Measurements from ENCODE around the gene MYCL.

MYCL gene

DNA sequence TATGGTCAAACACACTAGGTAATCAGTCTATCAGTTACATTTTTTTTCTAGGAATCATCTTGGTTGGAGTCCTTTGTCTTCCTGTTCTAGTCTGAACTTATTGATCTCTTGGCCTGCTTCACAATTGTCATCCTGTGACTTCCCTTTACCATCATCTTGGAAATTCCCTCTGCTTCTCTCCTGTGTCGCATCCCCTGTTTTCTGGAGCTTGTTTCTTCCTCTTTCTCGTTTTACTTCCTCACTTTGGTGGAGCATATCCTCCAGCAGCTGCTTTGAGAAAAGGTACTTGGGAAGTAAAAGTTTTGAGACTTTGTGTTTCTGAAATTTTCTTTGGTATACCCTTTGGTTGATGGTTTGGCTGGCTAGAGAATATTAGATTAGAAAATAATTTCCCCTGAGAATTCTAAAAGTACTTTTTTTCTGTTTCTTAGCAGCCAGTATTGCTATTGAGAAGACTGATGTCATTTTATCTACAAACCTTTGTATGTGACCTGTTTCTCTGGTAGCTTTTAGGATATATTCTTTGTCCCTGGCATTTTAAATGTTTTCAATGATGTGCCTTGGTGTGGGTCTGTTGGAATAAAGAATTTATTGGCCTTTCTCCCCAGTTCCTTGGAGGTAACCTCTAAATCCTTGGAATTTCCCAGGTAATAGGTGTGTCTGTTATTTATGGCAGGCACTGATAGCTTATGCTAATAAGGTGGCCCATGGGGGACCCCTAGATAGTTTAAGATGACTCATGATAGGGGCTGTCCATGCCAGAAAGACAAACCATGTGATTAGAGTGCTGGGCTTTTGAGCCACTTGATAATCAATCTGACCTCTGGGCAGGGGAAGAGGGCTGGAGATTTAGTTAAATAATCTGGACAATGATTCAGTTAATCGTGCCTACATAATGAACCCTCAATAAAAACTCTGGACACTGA lies 6.1 kb upstream of the MYCL start:
- H3K27me3 ChIP-seq (ENCODE audit: insufficient read depth, low read depth) = peaks cover 14% of the 10 kb centered on the region; the same call in 1 of the 2 replicates
- H3K4me2 ChIP-seq = no peak overlapping the region
- H2AFZ ChIP-seq (ENCODE audit: low read depth) = no peak overlapping the region
- no peaks in the 10 kb centered on the region for H3K79me2 ChIP-seq (ENCODE audit: insufficient read depth, low read depth)
- H4K20me1 ChIP-seq (ENCODE audit: insufficient read depth) = no peaks in the 10 kb centered on the region
- no peak overlapping the region for H3K4me3 ChIP-seq (IDR thresholded peaks at IDR 0.05; ENCODE audit: insufficient read depth, low read depth, low read length)
- no peak overlapping the region for H3K27ac ChIP-seq
- no peaks in the 10 kb centered on the region for H3K36me3 ChIP-seq (ENCODE audit: insufficient read depth)
- H3K9ac ChIP-seq = no peak overlapping the region
- no peaks in the 10 kb centered on the region for H3K4me1 ChIP-seq (ENCODE audit: low read depth, poor library complexity, severe bottlenecking)
- TF ChIP-seq, protein P1, sequence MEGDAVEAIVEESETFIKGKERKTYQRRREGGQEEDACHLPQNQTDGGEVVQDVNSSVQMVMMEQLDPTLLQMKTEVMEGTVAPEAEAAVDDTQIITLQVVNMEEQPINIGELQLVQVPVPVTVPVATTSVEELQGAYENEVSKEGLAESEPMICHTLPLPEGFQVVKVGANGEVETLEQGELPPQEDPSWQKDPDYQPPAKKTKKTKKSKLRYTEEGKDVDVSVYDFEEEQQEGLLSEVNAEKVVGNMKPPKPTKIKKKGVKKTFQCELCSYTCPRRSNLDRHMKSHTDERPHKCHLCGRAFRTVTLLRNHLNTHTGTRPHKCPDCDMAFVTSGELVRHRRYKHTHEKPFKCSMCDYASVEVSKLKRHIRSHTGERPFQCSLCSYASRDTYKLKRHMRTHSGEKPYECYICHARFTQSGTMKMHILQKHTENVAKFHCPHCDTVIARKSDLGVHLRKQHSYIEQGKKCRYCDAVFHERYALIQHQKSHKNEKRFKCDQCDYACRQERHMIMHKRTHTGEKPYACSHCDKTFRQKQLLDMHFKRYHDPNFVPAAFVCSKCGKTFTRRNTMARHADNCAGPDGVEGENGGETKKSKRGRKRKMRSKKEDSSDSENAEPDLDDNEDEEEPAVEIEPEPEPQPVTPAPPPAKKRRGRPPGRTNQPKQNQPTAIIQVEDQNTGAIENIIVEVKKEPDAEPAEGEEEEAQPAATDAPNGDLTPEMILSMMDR (conservative IDR thresholded peaks at IDR 0.05; ENCODE audit: low read depth, low read length) = no peak

DNA sequence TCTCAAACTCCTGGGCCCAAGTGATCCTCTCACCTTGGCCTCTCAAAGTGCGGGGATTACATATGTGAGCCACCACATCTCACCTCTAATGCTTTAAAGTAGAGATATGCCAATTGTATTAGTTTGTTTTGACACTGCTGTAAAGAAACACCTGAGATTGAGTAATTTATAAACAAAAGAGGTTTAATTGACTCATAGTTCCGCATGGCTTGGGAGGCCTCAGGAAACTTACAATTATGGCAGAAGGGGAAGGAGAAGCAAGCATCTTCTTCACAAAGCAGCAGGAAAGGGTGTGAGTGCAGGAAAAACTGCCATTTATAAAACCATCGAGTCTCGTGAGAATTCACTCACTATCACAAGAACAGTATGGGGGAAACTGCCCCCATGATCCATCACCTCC lies 3.5 kb upstream of the MYCL start:
- Histone ChIP-seq H3K4me1 (ENCODE audit: low read depth, poor library complexity, severe bottlenecking) (no peaks in the 10 kb centered on the region), H3K4me2 (no peak overlapping the region), H3K79me2 (ENCODE audit: insufficient read depth, low read depth) (no peaks in the 10 kb centered on the region), H3K27ac (no peak overlapping the region), H3K36me3 (ENCODE audit: insufficient read depth) (no peaks in the 10 kb centered on the region), H3K9ac (no peak overlapping the region), H3K27me3 (ENCODE audit: insufficient read depth, low read depth) (peaks cover 22% of the 10 kb centered on the region; the same call in 1 of the 2 replicates), H2AFZ (ENCODE audit: low read depth) (no peak overlapping the region), H4K20me1 (ENCODE audit: insufficient read depth) (no peaks in the 10 kb centered on the region), H3K4me3 (IDR thresholded peaks at IDR 0.05; ENCODE audit: insufficient read depth, low read depth, low read length) (no peak overlapping the region)
- TF ChIP-seq, protein P1 (conservative IDR thresholded peaks at IDR 0.05; ENCODE audit: low read depth, low read length) = no peak

DNA sequence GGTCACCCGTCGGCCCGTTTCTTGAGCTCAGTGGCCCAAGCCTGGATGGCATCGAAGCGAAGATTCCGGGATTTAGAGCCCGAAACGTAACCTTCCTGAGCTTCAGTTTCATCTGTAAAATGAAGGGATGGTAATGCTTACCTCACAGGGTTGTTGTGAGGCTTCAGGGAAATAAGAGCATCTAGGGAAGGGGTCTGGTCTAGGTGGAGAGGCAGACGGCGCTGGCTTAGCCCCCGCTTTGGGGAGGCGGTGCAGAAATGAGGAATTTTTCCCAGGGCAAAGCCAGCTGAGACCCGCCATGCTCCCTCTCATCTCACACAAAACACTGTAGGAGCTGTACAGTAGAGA lies 717 bp upstream of the MYCL start:
- H3K4me2 ChIP-seq = peak overlapping the region; percentile 62
- peaks cover 22% of the 10 kb centered on the region; the same call in 1 of the 2 replicates for H3K27me3 ChIP-seq (ENCODE audit: insufficient read depth, low read depth)
- H3K9ac ChIP-seq = no peak overlapping the region
- no peaks in the 10 kb centered on the region for H3K36me3 ChIP-seq (ENCODE audit: insufficient read depth)
- H4K20me1 ChIP-seq (ENCODE audit: insufficient read depth) = no peaks in the 10 kb centered on the region
- peak overlapping the region; percentile 97 for H2AFZ ChIP-seq (ENCODE audit: low read depth)
- TF ChIP-seq, protein P1 (conservative IDR thresholded peaks at IDR 0.05; ENCODE audit: low read depth, low read length) = peak; percentile 39; the same call in 1 of the 2 replicates
- H3K4me1 ChIP-seq (ENCODE audit: low read depth, poor library complexity, severe bottlenecking) = peaks cover 3% of the 10 kb centered on the region
- H3K27ac ChIP-seq = no peak overlapping the region
- no peak overlapping the region for H3K4me3 ChIP-seq (IDR thresholded peaks at IDR 0.05; ENCODE audit: insufficient read depth, low read depth, low read length)
- H3K79me2 ChIP-seq (ENCODE audit: insufficient read depth, low read depth) = no peaks in the 10 kb centered on the region

DNA sequence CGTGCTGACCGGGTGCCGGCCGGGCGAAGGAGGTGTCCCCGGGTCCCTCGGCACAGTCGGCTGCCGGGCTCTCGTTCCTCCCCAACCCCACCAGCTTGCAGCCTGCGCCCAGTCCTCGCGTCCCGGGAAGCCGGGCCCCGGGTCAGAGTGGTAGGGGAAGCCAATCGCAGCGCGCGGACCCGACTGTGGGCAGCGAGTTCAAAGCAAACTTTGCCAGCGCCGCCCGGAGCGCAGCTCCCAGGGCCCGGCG lies 328 bp downstream of the MYCL start:
- TF ChIP-seq, protein P1 (conservative IDR thresholded peaks at IDR 0.05; ENCODE audit: low read depth, low read length) = no peak
- H3K4me3 ChIP-seq (IDR thresholded peaks at IDR 0.05; ENCODE audit: insufficient read depth, low read depth, low read length) = no peak overlapping the region
- peak overlapping the region; percentile 97 for H2AFZ ChIP-seq (ENCODE audit: low read depth)
- peaks cover 22% of the 10 kb centered on the region; the same call in 1 of the 2 replicates for H3K27me3 ChIP-seq (ENCODE audit: insufficient read depth, low read depth)
- no peak overlapping the region for H3K27ac ChIP-seq
- H3K79me2 ChIP-seq (ENCODE audit: insufficient read depth, low read depth) = no peaks in the 10 kb centered on the region
- H4K20me1 ChIP-seq (ENCODE audit: insufficient read depth) = no peaks in the 10 kb centered on the region
- H3K4me2 ChIP-seq = peak overlapping the region; percentile 84
- H3K9ac ChIP-seq = peak overlapping the region; percentile 42; the same call in 1 of the 2 replicates
- peaks cover 3% of the 10 kb centered on the region for H3K4me1 ChIP-seq (ENCODE audit: low read depth, poor library complexity, severe bottlenecking)
- no peaks in the 10 kb centered on the region for H3K36me3 ChIP-seq (ENCODE audit: insufficient read depth)

All from KMS-11 (cell line).